H1 (cell line): ENCODE measurements around the gene UBAC1. TPM values are rescaled to one million over a fixed set of nuclear protein-coding genes. Genes with fewer than 3 reads are reported as not detected.

Experiments
- CTCF ChIA-PET: fragments of 300-600 bp; sonication (Branson Sonifier 250); formaldehyde crosslinking; loops from one replicate; lab custom pipeline; 2021; ENCODE audit not compliant: partially characterized antibody; lab: Charles Lee
- POLR2A ChIA-PET: fragments of 300-600 bp; sonication (Branson Sonifier 250); formaldehyde crosslinking; loops from one replicate; lab custom pipeline; 2021; ENCODE audit warnings: inconsistent platforms; ENCODE audit not compliant: partially characterized antibody; lab: Charles Lee
- DNase-seq, 2 experiments: peaks; one replicate each; pipeline versions ENCODE4 v3.0.0 to v3.0.0-alpha.2; 2010 to 2022; ENCODE audit warnings: low spot score in 2 of 2, low read depth in 1 of 2, mixed read lengths in 1 of 2
- FAIRE-seq: peaks from 2 replicates; lab custom pipeline; 2011; peaks lifted over from hg19 to GRCh38; lab: Jason Lieb, UNC
- H2AFZ ChIP-seq: 2 replicates; pipeline ENCODE4 v1.8.1; 2012; ENCODE audit warnings: low read length, inconsistent platforms
- H2AK5ac ChIP-seq: 2 replicates; pipeline ENCODE4 v1.6.1; 2013; ENCODE audit warnings: low read depth, low read length
- H2BK120ac ChIP-seq: replicated peaks from 2 replicates; pipeline ENCODE3; 2013; ENCODE audit warnings: low read depth, low read length, inconsistent platforms
- H2BK12ac ChIP-seq: 2 replicates; pipeline ENCODE4 v1.6.1; 2013; ENCODE audit warnings: low read depth, low read length
- H2BK15ac ChIP-seq: 2 replicates; pipeline ENCODE4 v1.6.1; 2013; ENCODE audit warnings: low read length
- H2BK20ac ChIP-seq: 2 replicates; pipeline ENCODE4 v1.6.1; 2013; ENCODE audit warnings: low read length
- H2BK5ac ChIP-seq: 2 replicates; pipeline ENCODE4 v1.6.1; 2013; ENCODE audit warnings: low read depth, low read length
- H3K14ac ChIP-seq: 2 replicates; pipeline ENCODE4 v1.6.1; 2013; ENCODE audit warnings: inconsistent platforms; ENCODE audit not compliant: insufficient read length
- H3K18ac ChIP-seq: 2 replicates; pipeline ENCODE4 v1.6.1; 2013; ENCODE audit warnings: low read length; ENCODE audit errors: extremely low read depth
- H3K23ac ChIP-seq: 2 replicates; pipeline ENCODE4 v1.6.1; 2013; ENCODE audit warnings: inconsistent platforms; ENCODE audit not compliant: insufficient read length
- H3K23me2 ChIP-seq: 2 replicates; pipeline ENCODE4 v1.6.1; 2013; ENCODE audit warnings: low read depth, low read length
- H3K27ac ChIP-seq: 2 replicates; pipeline ENCODE4 v1.6.1; 2011; ENCODE audit warnings: low read depth, low read length, inconsistent platforms
- H3K27me3 ChIP-seq, 4 experiments: replicated peaks in 1 of 4; 1 replicate in 1 of 4; 2 replicates in 3 of 4; pipeline versions ENCODE4 v1.6.1 to v1.8.1; 2011 to 2013; ENCODE audit warnings: low read length in 3 of 4, mild to moderate bottlenecking in 3 of 4, inconsistent platforms in 2 of 4, mixed read lengths in 2 of 4, moderate library complexity in 1 of 4; ENCODE audit not compliant: control insufficient read depth in 3 of 4, insufficient read depth in 3 of 4; ENCODE audit errors: extremely low read depth in 1 of 4
- H3K36me3 ChIP-seq, 4 experiments: 2 replicates each; pipeline versions ENCODE4 v1.6.1 to v1.8.1; 2011 to 2013; ENCODE audit warnings: mild to moderate bottlenecking in 4 of 4, low read length in 3 of 4, moderate library complexity in 2 of 4, control low read depth in 1 of 4, inconsistent platforms in 1 of 4; ENCODE audit not compliant: insufficient read depth in 4 of 4, control insufficient read depth in 2 of 4
- H3K4ac ChIP-seq: replicated peaks from 2 replicates; pipeline ENCODE3; 2013; ENCODE audit warnings: low read length, low read depth, mixed read lengths, inconsistent platforms; ENCODE audit not compliant: insufficient read length
- H3K4me1 ChIP-seq, 4 experiments: replicated peaks in 1 of 4; 1 replicate in 1 of 4; 2 replicates in 3 of 4; pipeline versions ENCODE4 v1.6.1 to v1.8.1; 2011 to 2013; ENCODE audit warnings: low read length in 3 of 4, inconsistent platforms in 2 of 4, mixed read lengths in 1 of 4; ENCODE audit not compliant: insufficient read depth in 4 of 4, control insufficient read depth in 3 of 4
- H3K4me2 ChIP-seq, 2 experiments: 2 replicates each; pipeline versions ENCODE4 v1.6.1 to v1.8.1; 2011 to 2013; ENCODE audit warnings: low read depth in 2 of 2, low read length in 2 of 2, control low read depth in 1 of 2, inconsistent platforms in 1 of 2, mild to moderate bottlenecking in 1 of 2; ENCODE audit not compliant: insufficient read depth in 1 of 2
- H3K4me3 ChIP-seq, 4 experiments: fragments of 200-600, 300-600 bp in 1 of 4; sonication (generic), shearing (Covaris generic), sonication (Bioruptor Twin) in 1 of 4; 2 replicates each; pipeline versions ENCODE4 v1.5.1 to v1.8.1; 2011 to 2016; ENCODE audit warnings: low read length in 4 of 4, low read depth in 3 of 4, control low read depth in 2 of 4, inconsistent platforms in 2 of 4, mild to moderate bottlenecking in 2 of 4, mixed read lengths in 1 of 4, moderate library complexity in 1 of 4; ENCODE audit not compliant: insufficient read depth in 2 of 4; ENCODE audit errors: extremely low read depth in 1 of 4
- H3K56ac ChIP-seq: replicated peaks from 2 replicates; pipeline ENCODE3; 2013; ENCODE audit warnings: low read depth, mild to moderate bottlenecking, mixed read lengths, low read length, inconsistent platforms; ENCODE audit not compliant: insufficient read length
- H3K79me1 ChIP-seq: 2 replicates; pipeline ENCODE4 v1.6.1; 2013; ENCODE audit warnings: low read depth, low read length, control low read depth
- H3K79me2 ChIP-seq, 2 experiments: 2 replicates each; pipeline versions ENCODE4 v1.6.1 to v1.8.1; 2012 to 2013; ENCODE audit warnings: low read length in 2 of 2, mild to moderate bottlenecking in 2 of 2, inconsistent platforms in 1 of 2; ENCODE audit not compliant: insufficient read depth in 2 of 2, control insufficient read depth in 1 of 2
- H3K9ac ChIP-seq, 4 experiments: replicated peaks in 1 of 4; 1 replicate in 1 of 4; 2 replicates in 3 of 4; pipeline versions ENCODE4 v1.6.1 to v1.8.1; 2011 to 2013; ENCODE audit warnings: low read depth in 3 of 4, low read length in 3 of 4, control low read depth in 2 of 4, mild to moderate bottlenecking in 2 of 4, moderate library complexity in 2 of 4, inconsistent platforms in 1 of 4; ENCODE audit errors: extremely low read depth in 1 of 4
- H3K9me3 ChIP-seq, 2 experiments: 2 replicates each; pipeline versions ENCODE4 v1.6.1 to v1.8.1; 2012 to 2013; ENCODE audit warnings: mild to moderate bottlenecking in 2 of 2, moderate library complexity in 2 of 2, control low read depth in 1 of 2, inconsistent platforms in 1 of 2, low read depth in 1 of 2, low read length in 1 of 2, mixed read lengths in 1 of 2; ENCODE audit not compliant: insufficient read depth in 2 of 2
- H4K20me1 ChIP-seq, 2 experiments: replicated peaks in 1 of 2; 2 replicates each; pipeline versions ENCODE3 to v1.8.1; 2011 to 2013; ENCODE audit warnings: inconsistent platforms in 2 of 2, low read length in 2 of 2, mild to moderate bottlenecking in 1 of 2; ENCODE audit not compliant: insufficient read depth in 2 of 2, control insufficient read depth in 1 of 2
- H4K5ac ChIP-seq: 2 replicates; pipeline ENCODE4 v1.6.1; 2013; ENCODE audit warnings: low read length, low read depth, mixed read lengths, inconsistent platforms; ENCODE audit not compliant: insufficient read length
- H4K8ac ChIP-seq: 2 replicates; pipeline ENCODE4 v1.8.0; 2013; ENCODE audit warnings: mild to moderate bottlenecking, moderate library complexity, low read length, inconsistent platforms; ENCODE audit not compliant: insufficient read depth; ENCODE audit errors: extremely low read depth
- H4K91ac ChIP-seq: replicated peaks from 2 replicates; pipeline ENCODE3; 2013; ENCODE audit warnings: low read length, mixed read lengths, inconsistent platforms; ENCODE audit not compliant: insufficient read length
- GABPA ChIP-seq: IDR thresholded peaks from 2 replicates; pipeline ENCODE4 v1.6.1; 2011; ENCODE audit warnings: mild to moderate bottlenecking, low read length, moderate library complexity, borderline replicate concordance; ENCODE audit not compliant: insufficient read depth
- GTF2F1 ChIP-seq: IDR thresholded peaks from 2 replicates; pipeline ENCODE4 v1.6.1; 2012; ENCODE audit warnings: low read depth, low read length, improper control_type of control experiment, borderline replicate concordance
- TAF7 ChIP-seq: optimal IDR thresholded peaks from 2 replicates; pipeline ENCODE3; 2011; ENCODE audit warnings: low read depth, mild to moderate bottlenecking, inconsistent platforms, low read length, moderate library complexity, borderline replicate concordance
- WGBS, 2 experiments: shearing (Covaris generic) in 1 of 2; methylation state at CpG; one replicate each; pipeline versions ENCODE4 v1.1.6 to v1.1.7; 2013 to 2015; ENCODE audit warnings: low lambda C conversion rate in 2 of 2, mixed read lengths in 2 of 2, inconsistent platforms in 1 of 2, low coverage in 1 of 2, missing lambda C conversion rate in 1 of 2; ENCODE audit not compliant: insufficient replicate concordance in 2 of 2, insufficient coverage in 1 of 2, insufficient read length in 1 of 2; ENCODE audit errors: extremely low coverage in 1 of 2, missing lambda C conversion rate in 1 of 2; 5-methylcytosine and 5-hydroxymethylcytosine counted together
- polyA plus RNA-seq, 7 experiments: library from polyadenylated mRNA; depleted of rRNA in 3 of 7; stranded (reverse) in 5 of 7; unstranded in 2 of 7; fragments of >200 nt in 5 of 7; fragments of 200-250 nt in 2 of 7; gene quantifications; 1 replicate in 5 of 7; 2 replicates in 1 of 7; 4 replicates in 1 of 7; pipeline versions ENCODE4 v1.2.1 to v1.2.3, GENCODE V29; 2011 to 2013; ENCODE audit warnings: missing spikeins in 2 of 7, mixed read lengths in 2 of 7
- total RNA-seq: library from RNA; stranded (reverse); fragmentation: NEBNext Ultra II Directional; extraction: Animal tissue kit (Norgen Biotek cat#: 25700); gene quantifications from 2 replicates; pipeline ENCODE4 v1.2.1, GENCODE V29; 2021

Gene UBAC1
- total and polyA plus RNA-seq, 2 of the 8 experiments (the other 6 are each of a cell fraction or from before 2014, with no cell fraction given), result 59.3 to 85.2 TPM

DNA sequence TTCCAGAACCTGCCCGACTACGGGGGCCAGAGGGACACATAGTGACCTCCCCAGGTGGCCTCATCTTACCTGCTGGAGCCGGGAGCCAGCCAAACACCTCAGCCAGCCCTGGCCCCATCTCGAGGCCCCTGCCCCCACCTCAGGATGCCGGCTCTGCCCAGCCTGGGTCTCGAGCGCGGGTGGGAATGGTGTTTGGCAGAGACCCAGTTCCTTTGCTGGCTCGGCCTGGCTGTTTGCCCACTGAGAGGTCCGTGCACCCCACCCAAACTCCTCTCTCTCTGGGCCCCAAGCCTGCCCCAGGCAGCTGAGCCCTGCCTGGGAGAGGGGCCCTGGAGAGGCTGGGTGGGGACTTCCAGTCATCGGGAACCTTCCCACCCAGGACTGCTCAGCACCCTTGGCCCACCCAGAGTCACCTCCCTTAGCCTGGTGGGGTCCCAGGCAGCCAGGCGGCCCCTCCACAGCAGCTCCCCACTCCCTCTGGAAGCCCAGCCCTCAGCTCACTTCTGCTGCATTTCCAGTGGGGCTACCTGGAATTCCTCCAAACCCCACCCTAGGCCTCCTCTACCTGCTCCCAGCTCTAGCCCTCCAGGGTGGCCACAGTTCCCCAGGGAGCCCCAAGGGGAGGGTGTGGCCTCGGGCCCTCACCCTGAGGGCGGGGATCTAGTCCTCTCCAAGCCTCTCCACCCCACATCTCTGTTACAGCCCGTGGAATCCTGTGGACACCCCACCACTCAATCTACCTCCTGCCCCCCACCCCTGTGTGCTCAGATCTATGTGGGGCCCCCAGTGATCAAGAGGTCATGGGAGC is 42.4 kb upstream of the UBAC1 start:
- H2BK20ac ChIP-seq, result 0 out of 2 replicates have a peak overlapping the region, but pooled peaks have one; percentile 75

More for the DNA sequence above, 42.4 kb upstream of the UBAC1 start:
- no peak for FAIRE-seq
- no peaks in the 10 kb centered on the region for H3K23me2 ChIP-seq
- no peak overlapping the region for H3K9ac ChIP-seq
- no peaks in the 10 kb centered on the region for H3K9me3 ChIP-seq
- peak overlapping the region; percentile 68; the same call in 1 of the 2 replicates for H2BK5ac ChIP-seq
- peak overlapping the region; percentile 9 for H4K8ac ChIP-seq
- CTCF ChIA-PET, result interaction anchor here (0.9 to 1.6 kb wide), 5 partner anchors 9 to 120 kb away, joined by 3 read pairs; no protein-coding TSS in a partner anchor
- WGBS, 2 experiments, result 93% methylated on average over 8 of the region's 15 CpGs; no CpG with 5 or more reads in 1 of the 2 experiments
- H4K20me1 ChIP-seq, result peaks cover 0 to 1% of the 10 kb centered on the region in 2 experiments
- H3K4me2 ChIP-seq, result no peak overlapping the region
- H3K27ac ChIP-seq, result no peak overlapping the region
- no peak overlapping the region for H3K56ac ChIP-seq
- H3K4me3 ChIP-seq, result no peak overlapping the region
- H3K36me3 ChIP-seq, result no peaks in the 10 kb centered on the region
- 0 out of 2 replicates have a peak overlapping the region, but pooled peaks have one; percentile 87 for H2BK12ac ChIP-seq
- no peak overlapping the region for H3K14ac ChIP-seq
- no peak overlapping the region for H3K4ac ChIP-seq
- H3K79me2 ChIP-seq, result no peaks in the 10 kb centered on the region
- H2AK5ac ChIP-seq, result no peak overlapping the region; the same call in 1 of the 2 replicates
- POLR2A ChIA-PET, result interaction anchor here (1.8 to 3.3 kb wide), 3 partner anchors 10 to 114 kb away, joined by 3 to 11 read pairs (median 4); no protein-coding TSS in a partner anchor
- DNase-seq, result no peak
- H2AFZ ChIP-seq, result no peak overlapping the region
- peak overlapping the region; percentile 62 for H4K91ac ChIP-seq
- no peak for TF ChIP-seq TAF7
- no peak for TF ChIP-seq GTF2F1
- 0 out of 2 replicates have a peak, but pooled peaks have one; percentile 15 for TF ChIP-seq GABPA
- no peak overlapping the region for H2BK15ac ChIP-seq
- no peaks in the 10 kb centered on the region for H3K79me1 ChIP-seq
- no peak overlapping the region for H3K23ac ChIP-seq
- H3K18ac ChIP-seq, result peak overlapping the region; percentile 60
- no peaks in the 10 kb centered on the region for H3K27me3 ChIP-seq
- H3K4me1 ChIP-seq, result peaks cover 0 to 43% (median 32%) of the 10 kb centered on the region in 4 experiments; a peak in 6 of 7 replicates
- peak overlapping the region; percentile 35 for H2BK120ac ChIP-seq
- H4K5ac ChIP-seq, result no peak overlapping the region
